ENCODE measurements around the gene CDKN2B.

CDKN2B gene

GRCh38 chr9:22044583-22044982 is 35.5 kb upstream of the CDKN2B start:
- no peaks in the 10 kb centered on the region for H4K20me1 ChIP-seq (ENCODE audit: insufficient read depth, low read length)
- H3K9ac ChIP-seq (ENCODE audit: low read length), result no peak overlapping the region
- H3K79me2 ChIP-seq (ENCODE audit: low read length), result no peaks in the 10 kb centered on the region
- H3K4me1 ChIP-seq (ENCODE audit: low read length), result no peaks in the 10 kb centered on the region
- no peaks in the 10 kb centered on the region for H3K27me3 ChIP-seq (replicated peaks; ENCODE audit: insufficient read depth, low read length)
- no peak overlapping the region for H3K4me3 ChIP-seq (ENCODE audit: low read length)
- H3K9me3 ChIP-seq (replicated peaks; ENCODE audit: insufficient read depth, low read length), result no peaks in the 10 kb centered on the region
- no peaks in the 10 kb centered on the region for H3K9me2 ChIP-seq (replicated peaks; ENCODE audit: insufficient read depth, low read length)
- no peak overlapping the region for H2AFZ ChIP-seq (ENCODE audit: low read length)
- no peaks in the 10 kb centered on the region for H3K36me3 ChIP-seq (replicated peaks; ENCODE audit: insufficient read depth, low read length)
- no peak overlapping the region for H3K27ac ChIP-seq (ENCODE audit: low read length)
- TF ChIP-seq EZH2phosphoT487 (IDR thresholded peaks at IDR 0.05; ENCODE audit: low read length), result no peak
- no peak for TF ChIP-seq CTCF (IDR thresholded peaks at IDR 0.05; ENCODE audit: low read length)
- TF ChIP-seq EZH2 (optimal IDR thresholded peaks at IDR 0.05; ENCODE audit: low read depth, low read length), result no peak
- H3F3A ChIP-seq (ENCODE audit: insufficient read depth, low read length), result no peaks in the 10 kb centered on the region
- no peak overlapping the region for H3K4me2 ChIP-seq (ENCODE audit: low read depth, low read length)
- no peak for DNase-seq

GRCh38 chr9:22043928-22044327 is 34.8 kb upstream of the CDKN2B start:
- H3K4me2 ChIP-seq (ENCODE audit: low read depth, low read length), result no peak overlapping the region
- H3K4me3 ChIP-seq (ENCODE audit: low read length), result no peak overlapping the region
- H3K36me3 ChIP-seq (replicated peaks; ENCODE audit: insufficient read depth, low read length), result no peaks in the 10 kb centered on the region
- H2AFZ ChIP-seq (ENCODE audit: low read length), result no peak overlapping the region
- DNase-seq, result no peak
- H4K20me1 ChIP-seq (ENCODE audit: insufficient read depth, low read length), result no peaks in the 10 kb centered on the region
- no peaks in the 10 kb centered on the region for H3F3A ChIP-seq (ENCODE audit: insufficient read depth, low read length)
- no peak overlapping the region for H3K27ac ChIP-seq (ENCODE audit: low read length)
- H3K9me3 ChIP-seq (replicated peaks; ENCODE audit: insufficient read depth, low read length), result no peaks in the 10 kb centered on the region
- no peaks in the 10 kb centered on the region for H3K27me3 ChIP-seq (replicated peaks; ENCODE audit: insufficient read depth, low read length)
- no peaks in the 10 kb centered on the region for H3K9me2 ChIP-seq (replicated peaks; ENCODE audit: insufficient read depth, low read length)
- H3K79me2 ChIP-seq (ENCODE audit: low read length), result no peaks in the 10 kb centered on the region
- TF ChIP-seq EZH2 (optimal IDR thresholded peaks at IDR 0.05; ENCODE audit: low read depth, low read length) (no peak), EZH2phosphoT487 (IDR thresholded peaks at IDR 0.05; ENCODE audit: low read length) (no peak), CTCF (IDR thresholded peaks at IDR 0.05; ENCODE audit: low read length) (no peak)
- H3K4me1 ChIP-seq (ENCODE audit: low read length), result no peaks in the 10 kb centered on the region
- H3K9ac ChIP-seq (ENCODE audit: low read length), result no peak overlapping the region

GRCh38 chr9:22041775-22042174 is 32.7 kb upstream of the CDKN2B start:
- Histone ChIP-seq H3K27ac (ENCODE audit: low read length) (no peak overlapping the region), H3K79me2 (ENCODE audit: low read length) (no peaks in the 10 kb centered on the region), H3K9me2 (replicated peaks; ENCODE audit: insufficient read depth, low read length) (no peaks in the 10 kb centered on the region), H3K4me3 (ENCODE audit: low read length) (no peak overlapping the region), H3F3A (ENCODE audit: insufficient read depth, low read length) (no peaks in the 10 kb centered on the region), H2AFZ (ENCODE audit: low read length) (no peak overlapping the region), H3K9ac (ENCODE audit: low read length) (no peak overlapping the region), H3K27me3 (replicated peaks; ENCODE audit: insufficient read depth, low read length) (no peaks in the 10 kb centered on the region), H4K20me1 (ENCODE audit: insufficient read depth, low read length) (no peaks in the 10 kb centered on the region), H3K9me3 (replicated peaks; ENCODE audit: insufficient read depth, low read length) (no peaks in the 10 kb centered on the region), H3K4me2 (ENCODE audit: low read depth, low read length) (no peak overlapping the region), H3K4me1 (ENCODE audit: low read length) (0 out of 2 replicates have a peak, but pooled peaks cover 5% of the 10 kb centered on the region), H3K36me3 (replicated peaks; ENCODE audit: insufficient read depth, low read length) (no peaks in the 10 kb centered on the region)
- no peak for DNase-seq
- TF ChIP-seq CTCF (IDR thresholded peaks at IDR 0.05; ENCODE audit: low read length) (no peak), EZH2 (optimal IDR thresholded peaks at IDR 0.05; ENCODE audit: low read depth, low read length) (no peak), EZH2phosphoT487 (IDR thresholded peaks at IDR 0.05; ENCODE audit: low read length) (no peak)

Measured in MM.1S (cell line).